Thoracic aorta endothelial cell (primary cell): ENCODE results near the gene IL1B. TPM values are rescaled to one million over a fixed set of nuclear protein-coding genes. Genes with fewer than 3 reads are reported as not detected.

Experiments used
- total RNA-seq: library from RNA; depleted of rRNA; stranded (reverse); fragments of >200 nt; gene quantifications from 2 replicates; pipeline ENCODE4 v1.2.3, GENCODE V29; 2012

The IL1B gene
- not detected in 2 replicates for total RNA-seq

DNA sequence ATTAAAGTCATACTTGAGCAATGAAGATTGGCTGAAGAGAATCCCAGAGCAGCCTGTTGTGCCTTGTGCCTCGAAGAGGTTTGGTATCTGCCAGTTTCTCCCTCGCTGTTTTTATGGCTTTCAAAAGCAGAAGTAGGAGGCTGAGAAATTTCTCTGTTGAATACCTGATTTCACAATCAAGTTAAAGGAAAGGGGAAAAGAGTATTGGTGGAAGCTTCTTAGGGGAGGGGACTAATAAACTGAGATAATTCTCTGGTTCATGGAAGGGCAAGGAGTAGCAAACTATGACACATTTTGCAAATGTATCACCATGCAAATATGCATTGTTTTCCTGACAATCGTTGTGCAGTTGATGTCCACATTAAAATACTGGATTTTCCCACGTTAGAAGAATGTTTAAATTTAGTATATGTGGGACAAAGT is at the start of gene IL1B:
Gene IL1B (minus strand): TSS at position 85 of the 423 bp plus-strand sequence. CDS start 550 bp downstream, outside the sequence.

DNA sequence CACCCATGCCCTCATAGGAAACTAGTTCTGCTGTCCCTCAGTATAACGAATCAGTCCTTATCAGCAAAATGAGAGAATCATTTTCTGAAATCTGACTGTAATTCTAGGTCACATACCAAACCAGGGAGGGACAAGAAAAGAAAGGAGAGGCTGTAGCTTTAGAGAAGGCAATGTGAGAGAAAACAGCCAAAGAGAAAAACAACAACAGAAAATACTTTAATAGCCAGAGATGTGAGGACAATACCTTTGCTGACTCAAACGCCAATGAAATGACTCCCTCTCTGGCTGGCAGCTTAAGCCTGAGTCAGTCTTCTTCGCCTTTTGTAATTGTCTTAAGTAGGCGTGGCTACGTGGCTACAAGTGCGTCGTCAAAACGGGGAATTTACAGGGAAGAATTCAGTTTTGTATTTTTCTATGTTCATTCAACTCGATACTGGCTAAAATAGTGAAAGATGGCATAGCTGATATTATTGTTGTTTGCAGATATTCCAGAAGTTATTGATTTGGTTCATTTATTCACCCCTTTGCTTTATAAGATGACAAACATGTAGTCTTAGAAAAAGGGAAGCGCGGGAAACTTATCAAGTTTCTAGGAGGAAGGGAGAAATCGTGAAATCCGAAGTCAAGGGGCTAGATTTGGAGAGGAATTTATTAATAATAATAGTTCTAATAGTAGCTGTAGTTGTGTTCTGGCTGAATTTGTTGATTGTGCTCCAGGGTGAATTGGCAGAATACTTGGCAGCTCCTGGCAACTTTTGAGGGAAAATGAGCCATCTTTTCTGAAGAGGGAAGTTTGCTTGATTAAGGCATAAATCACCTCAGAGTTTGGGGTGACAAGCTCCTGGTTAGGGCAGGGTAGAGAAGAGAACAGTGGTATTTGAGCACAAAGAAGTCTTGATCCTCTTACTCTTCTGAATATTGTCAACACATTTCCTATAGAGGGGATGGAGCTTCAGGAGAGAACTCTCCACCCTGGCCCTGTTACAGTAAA is 52.1 kb downstream of the IL1B start, which contains the start of gene IL1A:
Gene IL1A (minus strand): TSS at position 295 of the 991 bp plus-strand sequence. CDS start 723 bp downstream, outside the sequence.

Other genes starting within 250 kb of the IL1B start
- 131 and 151 TPM in 2 replicates for gene SLC20A1, start 190.8 kb downstream of the IL1B start, total RNA-seq
- not detected in 2 replicates for gene NT5DC4, start 115.8 kb downstream of the IL1B start, total RNA-seq
- 21.8 and 25.3 TPM in 2 replicates for gene CKAP2L, start 72.2 kb downstream of the IL1B start, total RNA-seq
- 1.2 and 1.8 TPM in 2 replicates for gene IL1A, start 52.3 kb downstream of the IL1B start, total RNA-seq
- gene IL37, start 74.4 kb upstream of the IL1B start, total RNA-seq: not detected in 2 replicates
- not detected in 2 replicates for gene IL36G, start 141.2 kb upstream of the IL1B start, total RNA-seq
- gene IL36A, start 168.7 kb upstream of the IL1B start, total RNA-seq: not detected in 2 replicates
- gene IL36B, start 216.1 kb upstream of the IL1B start, total RNA-seq: not detected in 2 replicates
- not detected in 2 replicates for gene IL36RN, start 222.4 kb upstream of the IL1B start, total RNA-seq
- not detected in 2 replicates for gene IL1F10, start 231.2 kb upstream of the IL1B start, total RNA-seq